ENCODE results near the gene CAMTA1.

CAMTA1 gene

GRCh38 chr1:6961905-6962477, 176.7 kb downstream of the CAMTA1 start:
- DNase-seq, result no peak

- DNase-seq, result peak; percentile 8 to 36 (median 18)
Observed at GRCh38 chr1:6962478-6962995, 177.3 kb downstream of the CAMTA1 start.

GRCh38 chr1:6962996-6963911, 178.0 kb downstream of the CAMTA1 start:
- DNase-seq, result peak; percentile 4 to 53 (median 32)

- DNase-seq, result no peak
Observed at GRCh38 chr1:6963912-6964307, 178.7 kb downstream of the CAMTA1 start.

GRCh38 chr1:6965083-6965934, 180.1 kb downstream of the CAMTA1 start:
- no peak for DNase-seq

- DNase-seq, result no peak
Observed at GRCh38 chr1:6965935-6966241, 180.6 kb downstream of the CAMTA1 start.

GRCh38 chr1:6966326-6966725, 181.1 kb downstream of the CAMTA1 start:
- DNase-seq, result no peak

- no peak for DNase-seq
Observed at GRCh38 chr1:6967431-6968111, 182.3 kb downstream of the CAMTA1 start.

- no peak for DNase-seq
Observed at GRCh38 chr1:6969106-6969505, 183.9 kb downstream of the CAMTA1 start.

- DNase-seq, result no peak
Observed at GRCh38 chr1:6969762-6970161, 184.5 kb downstream of the CAMTA1 start.

GRCh38 chr1:6970221-6970620, 185.0 kb downstream of the CAMTA1 start:
- DNase-seq, result no peak

- no peak for DNase-seq
Observed at GRCh38 chr1:6971048-6971447, 185.8 kb downstream of the CAMTA1 start.

- no peak for DNase-seq
Observed at GRCh38 chr1:6971699-6972098, 186.4 kb downstream of the CAMTA1 start.

GRCh38 chr1:6972399-6972798, 187.1 kb downstream of the CAMTA1 start:
- peak in 1 of 4 experiments; percentile 5 for DNase-seq

GRCh38 chr1:6975331-6976043, 190.2 kb downstream of the CAMTA1 start:
- no peak for DNase-seq

- no peak for DNase-seq
Observed at GRCh38 chr1:6976044-6976375, 190.8 kb downstream of the CAMTA1 start.

GRCh38 chr1:6979003-6979613, 193.9 kb downstream of the CAMTA1 start:
- no peak for DNase-seq

GRCh38 chr1:6981595-6981994, 196.3 kb downstream of the CAMTA1 start:
- no peak for DNase-seq

- no peak for DNase-seq
Observed at GRCh38 chr1:6982443-6982842, 197.2 kb downstream of the CAMTA1 start.

- no peak for DNase-seq
Observed at GRCh38 chr1:6982860-6983259, 197.6 kb downstream of the CAMTA1 start.

GRCh38 chr1:6984536-6984935, 199.3 kb downstream of the CAMTA1 start:
- no peak for DNase-seq

GRCh38 chr1:6984986-6985385, 199.7 kb downstream of the CAMTA1 start:
- no peak for DNase-seq

All from suppressor macrophage (primary cell).